KG1 (cell line): ENCODE results near the gene YPEL3.
"Not testable (repeated sequence)": the region's sequence is repeated elsewhere in the genome, so short reads cannot be mapped to it uniquely, and the experiment has no call there.

Experiments used
- DNase-seq: peaks from one replicate; lab custom pipeline; 2025; lab: John Stamatoyannopoulos, UW

Gene YPEL3

DNA sequence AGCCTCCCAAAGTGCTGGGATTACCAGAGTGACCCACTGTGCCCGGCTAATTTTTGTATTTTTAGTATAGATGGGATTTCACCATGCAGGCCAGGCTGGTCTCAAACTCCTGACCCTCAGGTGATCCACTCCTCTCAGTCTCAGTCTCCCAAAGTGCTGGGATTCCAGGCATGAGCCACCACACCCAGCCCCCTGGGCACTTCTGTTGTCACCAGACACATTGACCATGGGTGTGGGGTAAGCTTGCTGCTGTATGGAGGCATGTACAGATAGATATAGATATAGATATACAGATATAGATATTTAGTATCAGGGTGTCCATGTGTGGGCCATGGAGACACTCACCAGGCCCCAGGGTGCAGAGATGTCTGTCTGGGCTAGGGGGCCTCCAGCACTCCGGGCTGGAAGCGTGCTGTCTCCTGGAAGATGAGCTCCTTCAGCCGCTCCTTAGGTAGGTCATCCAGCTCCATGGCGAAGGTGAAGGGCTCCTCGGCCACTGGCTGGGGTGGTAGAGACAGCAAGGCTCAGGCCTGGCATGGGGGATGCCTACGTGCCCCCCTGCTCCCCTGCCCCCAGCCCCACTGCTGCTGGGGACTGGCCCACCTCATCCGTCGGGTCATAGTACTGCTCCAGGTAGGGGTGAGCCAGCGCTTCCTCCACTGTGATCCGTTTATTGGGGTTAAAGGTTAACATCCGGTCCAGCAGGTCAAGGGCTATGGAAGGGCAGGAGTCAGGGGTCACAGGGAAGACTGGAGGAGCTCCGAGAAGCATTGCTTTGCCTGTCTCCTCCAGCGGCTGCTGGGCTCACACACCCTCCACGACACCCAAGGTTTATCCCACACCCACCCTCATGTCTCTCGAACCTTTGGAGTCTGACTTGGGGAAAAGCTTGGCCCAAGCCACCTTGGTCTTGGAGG lies 20.5 kb upstream of the YPEL3 start:
- no peak for DNase-seq

DNA sequence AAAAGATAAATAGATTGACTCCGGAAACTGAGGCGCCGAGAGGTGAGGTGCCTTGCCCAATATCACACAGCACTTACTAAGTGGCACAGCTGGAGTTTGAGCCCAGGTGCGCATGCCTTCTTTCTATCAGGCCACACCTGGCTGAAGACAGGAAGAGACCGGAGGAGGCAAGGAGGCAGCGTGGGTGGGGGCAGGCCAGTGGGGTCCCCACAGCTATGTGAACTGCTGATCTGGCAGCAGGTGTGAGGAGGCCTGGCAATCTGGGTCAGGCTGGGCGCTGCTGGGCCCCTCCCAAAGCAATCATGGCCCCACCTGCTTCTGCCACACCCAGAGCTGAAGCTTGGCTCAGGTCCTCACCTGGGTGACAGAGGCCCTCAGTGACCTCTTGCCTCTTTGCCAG lies 19.2 kb upstream of the YPEL3 start:
- DNase-seq = no peak

DNA sequence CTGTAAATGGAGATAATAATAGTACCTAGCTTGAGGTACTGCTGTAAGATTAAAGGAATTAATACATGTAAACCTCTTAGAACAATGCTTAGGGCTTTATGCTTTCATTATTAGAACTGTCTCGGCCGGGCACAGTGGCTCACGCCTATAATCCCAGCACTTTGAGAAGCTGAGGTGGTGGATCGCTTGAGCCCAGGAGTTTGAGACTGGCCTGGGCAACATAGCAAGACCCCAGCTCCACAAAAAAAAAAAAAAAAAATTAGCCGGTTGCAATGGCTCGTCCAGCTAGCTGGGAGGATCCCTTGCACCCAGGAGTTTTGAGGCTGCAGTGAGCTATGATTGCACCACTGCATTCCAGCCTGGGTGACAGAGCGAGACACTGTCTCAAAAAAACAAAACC lies 18.8 kb upstream of the YPEL3 start:
- DNase-seq = not testable (repeated sequence)

DNA sequence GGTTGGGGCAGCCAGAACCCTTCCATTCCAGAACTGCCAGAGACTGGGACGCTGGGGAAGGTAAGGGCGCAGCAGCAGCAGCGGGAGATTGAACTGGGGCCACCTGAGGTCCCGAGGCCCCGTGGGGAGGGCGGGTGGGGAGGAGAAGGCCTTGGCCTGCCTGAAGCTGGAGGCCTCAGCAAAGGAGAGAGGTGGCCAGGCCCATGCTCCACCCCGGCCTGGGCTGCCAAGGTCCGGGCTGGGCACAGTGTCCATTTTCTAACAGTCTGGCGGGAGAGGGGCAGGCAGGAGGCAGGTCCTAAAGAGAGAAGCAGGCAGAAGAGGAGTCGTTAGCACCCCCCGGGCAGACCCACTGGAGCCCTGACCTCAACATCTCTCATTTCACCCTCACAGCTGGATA lies 18.4 kb upstream of the YPEL3 start:
- DNase-seq = no peak

DNA sequence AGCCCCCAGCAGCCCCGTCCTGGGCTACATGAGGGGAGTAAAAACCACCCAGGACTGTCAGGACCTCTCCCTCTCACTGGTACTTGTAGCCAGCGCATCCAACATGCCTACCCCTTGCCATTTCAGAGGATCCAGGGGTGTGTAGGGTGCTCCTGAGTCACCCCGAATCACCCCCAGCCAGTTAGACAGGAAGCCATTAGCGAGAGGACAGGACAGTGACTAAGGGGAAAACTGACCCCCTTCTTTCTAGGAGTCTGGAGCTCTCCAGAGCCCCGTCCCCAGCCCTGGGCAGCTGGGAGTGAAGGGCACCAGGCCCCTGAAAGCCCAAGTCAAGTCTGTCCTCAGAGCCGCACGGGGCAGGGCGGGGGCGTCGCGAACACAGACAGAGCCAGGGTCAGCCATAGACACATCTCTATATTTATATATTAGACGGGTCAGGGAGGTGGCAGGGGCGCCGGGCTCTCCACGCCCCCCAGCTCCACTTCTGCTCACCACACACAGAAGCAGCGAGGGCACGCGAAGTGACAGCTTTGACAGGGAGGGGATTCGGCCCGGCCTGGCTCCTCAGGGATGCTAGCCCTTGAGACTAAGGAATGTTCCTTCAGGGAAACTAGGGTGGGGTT lies 17.8 kb upstream of the YPEL3 start:
- no peak for DNase-seq

DNA sequence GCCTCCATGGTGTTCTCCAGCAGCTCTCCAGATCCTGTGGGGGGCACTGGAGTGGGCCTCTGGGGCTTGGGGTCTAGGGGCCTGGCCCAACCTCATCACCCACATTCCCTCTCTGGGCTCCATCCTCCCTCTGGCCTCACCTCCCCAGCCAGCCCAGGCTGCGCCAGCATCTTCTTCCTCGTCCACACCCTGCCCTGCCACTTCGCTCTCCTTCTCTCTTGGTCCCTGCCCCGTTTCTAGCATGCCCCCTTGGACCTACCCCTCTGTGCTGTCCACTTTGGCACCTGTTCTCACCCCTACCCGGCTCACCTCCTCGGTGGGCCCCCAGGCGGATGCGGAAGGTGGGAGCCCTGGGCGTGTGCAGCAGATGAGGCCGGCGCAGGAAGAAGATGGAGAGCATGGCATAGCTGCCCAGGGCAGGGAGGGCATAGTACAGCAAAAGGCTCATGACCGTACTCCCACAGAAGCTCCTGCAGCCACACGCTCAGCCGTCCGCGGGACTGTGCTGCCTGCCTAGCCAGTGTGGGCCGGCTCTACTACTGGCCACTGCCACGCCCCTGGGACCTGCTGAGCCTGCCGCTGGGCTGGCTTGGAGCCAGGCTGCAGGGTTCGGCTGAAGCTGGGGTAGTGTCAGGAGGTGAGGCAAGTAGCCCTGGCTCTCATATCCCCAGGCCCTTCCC lies 17.2 kb upstream of the YPEL3 start, which contains the start of gene GDPD3:
Gene GDPD3, minus strand, starts transcription at position 507 of the 680 bp plus-strand sequence. Its CDS starts 59 bp downstream, at position 448.
- DNase-seq = no peak

DNA sequence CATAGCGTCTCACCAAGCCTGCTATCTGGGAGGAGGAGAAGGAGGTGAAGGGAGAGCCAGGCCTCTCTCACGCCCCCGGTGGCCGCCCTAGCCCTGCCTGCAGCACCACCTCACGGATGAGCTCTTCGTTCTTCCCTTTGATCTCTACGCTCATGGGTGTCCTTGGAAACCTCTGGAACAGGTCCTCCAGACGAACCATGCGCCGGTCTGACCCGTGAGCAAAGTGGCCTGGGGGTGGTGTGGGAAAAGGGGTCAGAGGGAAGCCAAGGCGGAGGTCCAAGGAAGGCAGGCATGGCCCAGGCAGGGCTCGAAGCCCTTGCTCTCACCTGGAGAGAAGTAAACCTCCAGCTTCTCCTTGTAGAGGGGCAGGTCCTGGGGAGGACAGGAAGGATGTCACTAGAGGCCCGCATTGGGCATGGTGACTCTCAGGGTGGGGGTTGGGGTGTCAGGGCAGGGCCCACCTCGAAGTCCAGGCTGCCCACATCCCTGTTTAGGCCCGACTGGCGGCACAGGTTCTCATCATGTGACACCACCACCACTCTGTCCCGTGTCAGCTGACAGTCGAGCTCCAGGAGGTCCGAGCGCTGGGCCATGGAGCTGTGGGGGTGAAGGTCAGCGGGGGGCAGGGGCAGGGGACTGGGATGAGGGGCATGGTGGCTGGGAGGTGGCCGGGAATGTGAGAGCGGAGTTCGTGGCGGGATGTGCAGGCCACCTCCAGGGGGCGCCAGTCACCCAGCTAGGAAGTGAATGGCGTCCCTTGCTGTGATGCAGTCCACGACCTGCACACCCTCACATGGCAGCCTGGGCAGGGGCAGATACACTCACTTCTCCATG lies 16.4 kb upstream of the YPEL3 start:
- DNase-seq = no peak

DNA sequence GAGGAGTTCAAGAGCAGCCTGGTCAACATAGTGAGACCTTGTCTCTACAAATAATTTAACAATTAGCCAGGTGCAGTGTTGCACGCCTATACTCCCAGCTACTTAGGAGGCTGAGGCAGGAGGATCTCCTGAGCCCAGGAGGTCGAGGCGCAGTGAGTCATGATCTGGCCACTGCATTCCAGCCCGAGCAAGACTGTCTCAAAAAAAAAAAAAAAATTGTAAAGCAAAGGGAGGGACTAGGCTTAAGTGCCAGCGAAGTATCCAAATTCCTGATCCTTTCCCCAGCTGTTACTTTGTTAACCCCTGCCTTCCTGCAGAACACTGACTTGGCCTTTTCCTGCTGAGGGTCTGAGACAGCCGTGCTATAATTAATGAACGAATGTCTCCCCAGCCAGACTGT lies 14.6 kb upstream of the YPEL3 start:
- no peak for DNase-seq

DNA sequence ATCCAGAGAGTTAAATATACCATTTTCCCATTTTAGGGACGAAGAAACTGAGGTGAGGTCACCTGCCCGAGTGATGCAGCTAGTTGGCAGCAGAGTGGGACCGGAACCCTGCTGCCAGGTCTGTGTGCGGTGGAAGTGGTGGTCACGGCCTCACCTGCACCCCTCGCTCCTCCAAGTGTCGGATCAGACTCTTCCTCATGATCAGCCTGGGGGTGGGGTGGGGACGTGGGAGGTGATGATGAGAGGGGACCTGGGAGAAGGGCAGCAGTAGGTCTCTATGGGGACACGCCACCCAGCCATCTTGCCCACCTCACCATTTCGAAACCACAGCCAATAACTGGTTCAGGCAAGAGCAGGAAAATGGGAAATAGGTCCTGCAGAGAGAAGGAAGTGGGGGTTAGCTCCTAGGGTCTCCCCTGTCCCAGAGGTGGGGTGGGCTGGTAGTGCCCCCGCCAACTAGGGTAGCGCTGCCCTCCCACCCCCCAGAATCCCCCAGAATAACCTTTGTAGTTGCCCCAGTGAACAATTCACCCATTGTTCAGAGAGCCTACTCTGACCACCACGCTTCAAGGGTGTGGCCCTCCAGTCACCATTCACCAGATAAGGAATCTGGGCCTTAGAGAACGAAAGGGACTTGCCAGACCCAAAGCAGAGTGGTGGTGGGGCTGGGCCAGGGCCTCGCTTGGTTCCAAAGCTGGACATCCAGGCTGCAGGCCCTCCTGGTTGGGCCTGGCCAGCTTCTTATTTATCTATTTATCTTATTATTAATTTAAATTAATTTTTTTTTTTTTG lies 12.2 kb upstream of the YPEL3 start:
- no peak for DNase-seq

DNA sequence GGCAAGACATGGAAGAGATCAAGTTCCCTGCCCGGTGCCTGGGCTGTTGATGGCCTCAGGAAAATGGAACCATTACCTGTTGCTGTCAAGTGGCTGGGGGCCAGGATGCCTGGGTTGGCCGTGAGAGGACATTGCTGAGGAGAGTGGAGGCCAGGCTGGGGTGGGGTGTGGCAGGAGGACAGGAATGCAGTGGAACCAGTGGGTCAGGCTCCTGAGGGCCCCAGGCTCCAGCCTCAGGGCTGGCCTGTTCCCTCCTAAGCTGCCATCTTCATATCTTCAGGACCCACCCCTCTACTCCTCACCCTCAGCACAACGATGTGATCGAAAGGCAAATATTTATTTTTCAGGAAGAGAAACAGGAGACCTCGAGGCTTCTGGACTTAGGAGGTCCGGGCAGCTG lies 8.5 kb upstream of the YPEL3 start:
- DNase-seq = no peak

DNA sequence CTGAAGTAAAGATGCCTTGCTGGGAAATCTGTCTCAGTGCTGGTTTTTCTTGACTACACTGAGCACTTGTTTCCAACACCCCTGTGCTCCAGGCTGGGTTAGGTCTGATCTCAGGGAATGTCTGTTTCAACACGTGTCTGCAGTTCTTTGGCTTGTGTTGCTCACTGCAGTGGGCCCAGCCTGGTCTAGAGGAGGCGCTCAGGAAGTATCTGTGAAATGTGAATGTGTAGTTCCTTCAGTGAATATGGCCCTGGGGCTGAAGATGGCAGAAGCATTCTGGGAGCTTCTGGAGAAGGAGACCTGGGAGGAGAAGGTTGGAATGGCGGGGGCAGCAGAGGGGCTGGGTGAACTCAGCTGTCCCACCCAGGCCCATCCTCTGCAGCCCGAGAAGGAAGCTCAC lies 8.1 kb upstream of the YPEL3 start:
- DNase-seq = no peak

DNA sequence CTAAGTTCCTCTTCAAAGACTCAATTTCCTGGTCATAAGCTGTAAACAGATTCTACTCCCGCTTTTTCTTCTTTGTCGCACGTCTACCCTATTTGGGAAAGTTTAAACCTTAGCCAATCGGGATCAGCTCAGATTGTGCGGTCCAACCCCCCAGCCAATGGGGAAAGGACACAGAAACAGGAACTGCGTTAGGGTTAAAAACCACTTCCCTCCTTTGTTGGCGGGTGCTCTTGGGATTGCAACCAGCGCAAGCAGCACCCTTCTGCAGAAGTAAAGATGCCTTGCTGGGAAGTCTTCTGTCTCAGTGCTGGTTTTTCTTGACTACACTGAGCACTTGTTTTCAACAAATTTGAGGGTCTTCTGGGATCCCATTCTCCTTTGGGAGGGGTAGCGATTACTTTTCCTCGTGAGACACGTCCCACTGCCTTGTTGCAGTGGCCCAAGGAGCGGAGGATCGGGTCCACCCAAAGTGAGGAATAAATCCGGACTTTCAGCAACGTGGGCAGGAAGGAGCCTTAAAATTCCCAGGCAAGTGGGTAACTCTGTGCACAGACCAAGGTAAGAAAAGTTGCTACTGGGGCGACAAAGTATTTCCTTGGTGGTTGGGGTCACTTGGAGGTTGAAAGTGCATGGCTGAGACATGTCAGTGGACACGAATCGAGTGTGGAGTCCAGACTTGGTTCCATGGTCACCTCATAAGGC lies 1.0 kb upstream of the YPEL3 start:
- no peak for DNase-seq

DNA sequence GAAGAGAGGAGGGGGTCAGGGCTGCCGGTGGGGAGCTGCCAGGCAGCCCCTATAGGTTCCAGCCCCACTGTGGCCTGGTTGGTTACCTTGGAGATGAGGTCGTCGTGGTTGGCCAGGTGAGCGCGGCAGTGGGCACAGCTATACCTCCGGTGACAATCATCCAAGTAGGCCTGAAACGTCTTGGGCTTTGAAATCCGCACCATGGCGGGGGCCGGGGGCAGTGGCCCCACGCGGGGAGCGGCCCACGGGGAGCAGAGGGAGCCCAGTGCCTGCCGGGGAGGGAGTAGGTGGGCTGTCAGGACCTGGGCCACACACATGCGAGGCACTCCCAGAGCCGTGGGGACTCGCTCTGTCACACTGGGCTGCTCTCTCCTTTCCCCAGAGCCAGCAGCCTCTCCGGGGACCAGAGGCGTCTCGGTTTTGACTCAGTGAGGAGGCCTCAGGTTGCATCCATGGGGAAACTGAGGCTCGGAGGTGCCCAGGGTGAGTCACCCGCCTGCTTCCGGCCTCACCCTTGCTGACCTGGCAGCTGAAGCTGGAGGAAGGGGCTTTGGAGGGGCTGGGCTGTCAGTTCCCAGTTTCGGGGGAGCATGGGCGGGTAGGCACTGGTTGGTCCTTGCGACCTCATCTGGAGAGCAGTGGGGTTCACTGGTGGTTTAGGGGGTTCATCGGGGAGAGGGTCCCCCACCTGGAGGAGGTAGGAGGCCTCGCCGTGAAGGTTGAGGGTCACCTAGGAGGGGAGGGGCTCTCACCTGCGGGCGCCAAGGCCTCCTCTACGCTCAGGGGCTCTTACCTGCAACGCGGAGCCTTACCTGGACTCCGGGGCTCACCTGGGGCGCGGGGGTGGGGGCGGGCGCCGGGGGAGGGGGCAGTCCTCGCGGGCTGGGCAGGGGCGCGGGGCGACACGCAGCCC lies 591 bp downstream of the YPEL3 start:
- no peak for DNase-seq

DNA sequence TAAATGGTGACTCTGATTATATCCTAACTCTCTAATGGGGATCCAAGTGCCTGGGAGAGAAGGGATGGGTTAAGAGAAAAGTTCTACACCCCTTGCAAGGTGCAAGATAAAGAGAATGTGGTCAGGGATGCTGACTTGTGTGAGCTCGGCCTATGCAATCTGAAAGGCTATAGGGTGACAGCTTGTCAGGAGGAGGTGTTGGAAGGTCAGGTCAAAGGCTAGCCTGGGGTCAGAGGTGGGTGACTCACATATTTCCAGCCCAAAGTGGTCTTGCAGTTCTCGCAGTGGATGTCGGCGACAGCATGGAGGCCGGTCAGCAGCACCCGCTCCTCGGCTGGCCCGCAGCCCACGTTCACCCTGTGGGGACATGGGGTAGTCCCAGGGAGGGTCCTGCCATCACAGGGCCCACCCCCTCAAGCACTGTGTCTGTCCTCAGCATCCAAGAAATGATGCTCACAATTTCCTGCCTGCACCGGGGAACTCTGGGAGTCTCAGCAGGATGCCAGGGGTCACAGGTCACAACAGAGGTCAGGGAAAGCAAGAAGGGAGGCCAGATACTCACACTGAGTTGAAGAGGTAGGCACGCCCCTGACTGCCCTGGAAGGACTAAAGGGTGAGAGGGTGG lies 1.4 kb downstream of the YPEL3 start:
- no peak for DNase-seq

DNA sequence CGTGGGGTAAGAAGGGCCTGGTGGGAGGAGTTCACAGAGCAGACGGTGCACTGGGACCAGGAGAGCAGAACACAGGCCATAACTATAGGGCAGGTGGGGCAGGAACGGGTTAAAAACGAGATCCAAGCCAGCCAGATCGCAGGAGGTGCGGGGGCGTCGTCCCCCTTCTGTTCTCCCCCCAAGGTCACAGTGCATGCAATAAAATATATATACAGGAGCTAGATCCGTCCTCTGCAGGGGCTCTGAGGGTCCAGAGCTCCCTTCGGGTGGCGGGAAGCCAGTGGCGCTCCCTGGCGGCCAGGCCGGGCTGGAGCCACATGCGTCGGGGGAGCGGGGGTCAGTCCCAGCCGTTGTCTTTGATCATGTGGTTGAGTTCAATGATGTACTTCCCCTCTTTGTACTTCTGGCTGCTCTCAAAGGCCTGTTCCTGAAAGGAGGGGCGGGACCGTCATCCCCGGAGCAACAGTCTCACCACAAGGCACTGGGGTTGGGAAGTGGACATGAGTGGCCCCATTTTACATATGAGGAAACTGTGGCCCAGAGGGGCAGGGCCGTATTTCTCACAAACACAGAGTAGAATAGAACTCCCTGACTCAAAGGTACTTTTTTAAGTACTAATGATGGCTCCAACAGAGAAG lies 3.5 kb downstream of the YPEL3 start:
- DNase-seq = peak; percentile 88

DNA sequence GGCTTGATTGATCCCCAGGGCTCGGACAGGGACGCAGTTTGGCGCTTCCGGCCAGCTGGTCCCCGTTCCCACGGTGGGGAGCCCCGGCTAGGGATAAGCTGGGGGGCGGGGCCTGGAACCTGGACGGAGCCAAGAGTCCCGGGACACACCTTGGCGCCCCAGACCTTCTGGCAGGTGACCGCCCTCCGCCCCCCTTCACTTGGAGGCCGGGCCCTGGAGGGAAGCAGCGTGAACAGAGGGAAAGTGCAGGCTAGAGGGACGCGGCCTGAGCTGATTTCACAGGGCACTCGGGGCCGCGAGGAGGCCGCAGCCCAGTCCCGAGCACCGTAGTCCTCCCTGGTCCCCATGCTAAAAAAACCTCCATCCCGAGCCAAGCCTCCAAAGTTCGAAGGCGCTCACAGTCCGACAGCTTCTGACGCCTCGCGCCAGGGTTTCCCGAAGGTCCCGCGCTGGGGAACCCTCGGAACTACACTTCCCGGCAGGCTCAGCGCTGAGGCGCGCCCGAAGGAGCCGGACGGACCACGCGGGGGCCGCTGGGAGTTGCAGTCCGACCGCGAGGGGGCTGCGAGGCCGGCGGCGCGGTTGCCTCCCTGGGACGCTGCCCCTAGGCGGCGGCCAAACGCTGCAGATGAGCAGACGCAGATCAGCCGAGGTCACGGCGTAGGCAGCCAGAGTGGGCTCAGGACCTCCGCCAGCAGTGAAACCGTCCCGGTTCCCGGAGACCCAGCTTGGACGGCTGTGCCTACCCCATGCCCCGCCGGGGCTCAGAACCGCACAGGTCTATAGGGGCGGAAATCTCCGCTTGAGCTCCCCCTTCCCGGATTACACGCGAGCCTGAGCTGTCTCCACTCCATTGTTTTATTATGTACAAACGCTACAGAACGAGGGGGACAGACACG lies 4.3 kb downstream of the YPEL3 start, which contains the start of gene TBX6:
Gene TBX6, minus strand, starts transcription at position 451 of the 899 bp plus-strand sequence. CDS start 731 bp downstream, outside the sequence.
- DNase-seq = peak; percentile 85
